22Rv1 (cell line): ENCODE measurements around the gene TBX3.

ENCODE experiments used
- ZFX ChIP-seq: fragments of 450-650 bp; IDR thresholded peaks from 2 replicates; pipeline ENCODE4 v1.6.1; 2017; ENCODE audit warnings: antibody characterized with exemption, borderline replicate concordance
- TF ChIP-seq, protein P1 (sequence below): fragments of 450-650 bp; IDR thresholded peaks from 2 replicates; pipeline ENCODE4 v1.5.1; 2017; ENCODE audit warnings: mild to moderate bottlenecking

DNA sequence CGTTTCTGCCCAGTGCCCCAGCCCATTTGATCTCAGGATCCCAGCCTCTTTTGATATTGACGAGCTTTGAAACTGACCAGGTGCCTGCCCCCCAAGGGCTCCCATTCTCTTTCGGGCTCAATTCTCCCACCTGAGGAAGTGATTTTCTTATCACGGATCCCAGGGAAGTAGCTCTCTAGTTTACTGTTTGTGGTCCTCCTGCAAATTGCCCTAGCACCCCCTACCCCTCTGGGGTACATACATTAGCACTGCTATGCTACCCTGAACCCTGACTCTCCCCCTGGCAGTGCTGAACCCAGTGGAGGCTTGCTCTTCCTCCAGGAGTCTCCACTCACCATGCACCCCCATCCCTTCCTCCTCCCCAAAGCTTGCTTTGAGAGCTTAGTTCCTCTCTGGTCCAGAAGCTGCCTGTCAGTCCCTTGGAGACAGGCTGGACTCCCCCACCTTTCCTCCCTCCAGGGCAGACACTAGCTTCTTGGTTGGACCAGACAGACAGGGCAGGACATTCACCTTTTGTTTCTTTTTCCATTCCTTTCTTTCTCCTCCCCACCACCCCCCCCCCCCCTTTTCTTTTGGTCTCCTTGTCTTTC, 4.4 kb upstream of the TBX3 start:
- TF ChIP-seq, protein P1, sequence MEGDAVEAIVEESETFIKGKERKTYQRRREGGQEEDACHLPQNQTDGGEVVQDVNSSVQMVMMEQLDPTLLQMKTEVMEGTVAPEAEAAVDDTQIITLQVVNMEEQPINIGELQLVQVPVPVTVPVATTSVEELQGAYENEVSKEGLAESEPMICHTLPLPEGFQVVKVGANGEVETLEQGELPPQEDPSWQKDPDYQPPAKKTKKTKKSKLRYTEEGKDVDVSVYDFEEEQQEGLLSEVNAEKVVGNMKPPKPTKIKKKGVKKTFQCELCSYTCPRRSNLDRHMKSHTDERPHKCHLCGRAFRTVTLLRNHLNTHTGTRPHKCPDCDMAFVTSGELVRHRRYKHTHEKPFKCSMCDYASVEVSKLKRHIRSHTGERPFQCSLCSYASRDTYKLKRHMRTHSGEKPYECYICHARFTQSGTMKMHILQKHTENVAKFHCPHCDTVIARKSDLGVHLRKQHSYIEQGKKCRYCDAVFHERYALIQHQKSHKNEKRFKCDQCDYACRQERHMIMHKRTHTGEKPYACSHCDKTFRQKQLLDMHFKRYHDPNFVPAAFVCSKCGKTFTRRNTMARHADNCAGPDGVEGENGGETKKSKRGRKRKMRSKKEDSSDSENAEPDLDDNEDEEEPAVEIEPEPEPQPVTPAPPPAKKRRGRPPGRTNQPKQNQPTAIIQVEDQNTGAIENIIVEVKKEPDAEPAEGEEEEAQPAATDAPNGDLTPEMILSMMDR = no peak
- no peak for TF ChIP-seq ZFX
